Ishikawa (cell line): ENCODE measurements around the gene HELQ.

Experiments used
- EP300 ChIP-seq: IDR thresholded peaks from 2 replicates; pipeline ENCODE4 v1.6.1; 2012; ENCODE audit warnings: borderline replicate concordance
- TAF1 ChIP-seq: IDR thresholded peaks from 2 replicates; pipeline ENCODE4 v1.6.1; 2012; ENCODE audit warnings: low read depth, mild to moderate bottlenecking
- TCF12 ChIP-seq: IDR thresholded peaks from 2 replicates; pipeline ENCODE4 v1.6.1; 2012; ENCODE audit warnings: low read depth
- TEAD4 ChIP-seq: IDR thresholded peaks from 2 replicates; pipeline ENCODE4 v1.6.1; 2012
- YY1 ChIP-seq: IDR thresholded peaks from 2 replicates; pipeline ENCODE4 v1.6.1; 2012; ENCODE audit warnings: low read depth

DNA sequence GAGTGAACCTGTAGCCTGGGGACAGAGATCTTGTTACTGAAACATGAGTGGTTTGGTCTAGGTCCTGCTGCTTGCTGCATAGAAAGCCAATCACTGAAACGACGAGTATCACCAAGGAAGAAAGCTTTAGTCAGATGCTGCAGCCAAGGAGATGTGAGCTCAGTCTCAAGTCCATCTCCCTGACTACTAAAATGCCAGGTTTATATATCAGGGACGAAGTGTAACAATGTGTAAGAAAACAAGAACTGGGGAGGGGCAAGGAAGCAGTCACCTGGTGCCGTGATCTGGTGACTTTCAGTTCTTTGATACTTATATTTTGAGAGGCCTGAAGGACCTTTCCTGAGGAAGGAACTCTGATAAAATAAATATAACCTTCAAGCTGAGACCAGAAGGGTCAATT lies 48.9 kb upstream of the HELQ start:
- TF ChIP-seq TEAD4 (no peak), TCF12 (no peak), EP300 (no peak), YY1 (no peak), TAF1 (no peak)
